HEK293T (cell line): ENCODE measurements around the gene MYO9A.

ENCODE experiments used
- BHLHE40 ChIP-seq: fragments of 450-650 bp; IDR thresholded peaks from 2 replicates; pipeline ENCODE4 v1.6.1; 2016; ENCODE audit warnings: mild to moderate bottlenecking, moderate library complexity, borderline replicate concordance
- CTBP1 ChIP-seq: fragments of 450-650 bp; IDR thresholded peaks from 2 replicates; pipeline ENCODE4 v1.6.1; 2016; ENCODE audit warnings: borderline replicate concordance
- ELF4 ChIP-seq: fragments of 450-650 bp; IDR thresholded peaks from 2 replicates; pipeline ENCODE4 v1.6.1; 2017; ENCODE audit warnings: antibody characterized with exemption
- FOXK2 ChIP-seq: fragments of 450-650 bp; IDR thresholded peaks from 2 replicates; pipeline ENCODE4 v1.6.1; 2016; ENCODE audit warnings: mild to moderate bottlenecking
- HDGF ChIP-seq: fragments of 450-650 bp; IDR thresholded peaks from 2 replicates; pipeline ENCODE4 v1.6.1; 2017; ENCODE audit warnings: antibody characterized with exemption, borderline replicate concordance
- L3MBTL2 ChIP-seq: fragments of 450-650 bp; conservative IDR thresholded peaks from 2 replicates; pipeline ENCODE4 v1.6.1; 2016; ENCODE audit warnings: mild to moderate bottlenecking
- LEF1 ChIP-seq: fragments of 450-650 bp; IDR thresholded peaks from 2 replicates; pipeline ENCODE4 v1.6.1; 2017; ENCODE audit warnings: mild to moderate bottlenecking, borderline replicate concordance
- SP1 ChIP-seq: fragments of 450-650 bp; IDR thresholded peaks from 2 replicates; pipeline ENCODE4 v1.6.1; 2017
- TARDBP ChIP-seq: fragments of 450-650 bp; IDR thresholded peaks from 2 replicates; pipeline ENCODE4 v1.6.1; 2016
- ZNF384 ChIP-seq: fragments of 450-650 bp; IDR thresholded peaks from 2 replicates; pipeline ENCODE4 v1.6.1; 2016

DNA sequence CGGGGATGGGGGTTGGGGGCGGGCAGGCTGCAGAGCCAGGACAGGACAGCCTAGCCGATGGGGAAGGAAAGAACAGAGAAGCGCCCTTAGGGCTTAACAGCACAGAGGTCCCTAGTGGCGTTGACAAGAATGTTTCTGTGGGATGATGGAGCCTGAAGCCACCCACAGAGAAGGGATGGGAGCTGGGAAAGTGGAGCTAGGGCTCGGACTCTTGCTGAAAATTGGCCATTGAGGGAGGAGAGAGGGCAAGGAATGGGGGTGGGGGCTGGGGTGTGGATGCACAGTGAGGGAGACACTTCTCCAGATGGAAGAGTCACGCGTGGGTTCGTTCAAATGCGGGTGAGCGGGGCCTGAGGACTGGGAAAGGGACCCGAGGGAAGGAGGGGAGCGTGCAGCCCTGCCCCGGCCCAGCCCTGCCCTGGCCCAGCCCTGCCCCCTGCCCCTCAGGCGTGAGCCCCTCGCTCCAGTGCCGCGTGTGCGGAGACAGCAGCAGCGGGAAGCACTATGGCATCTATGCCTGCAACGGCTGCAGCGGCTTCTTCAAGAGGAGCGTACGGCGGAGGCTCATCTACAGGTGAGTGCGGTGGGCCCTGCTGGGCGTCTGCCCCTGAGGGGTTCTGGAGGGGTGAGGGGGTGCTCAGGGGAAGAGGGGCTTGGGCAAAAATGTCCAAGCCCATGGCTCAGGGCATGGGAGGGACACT is 306.8 kb downstream of the MYO9A start:
- no peak for TF ChIP-seq CTBP1
- TF ChIP-seq SP1, result no peak
- no peak for TF ChIP-seq HDGF
- no peak for TF ChIP-seq ZNF384
- no peak for TF ChIP-seq FOXK2
- no peak for TF ChIP-seq TARDBP
- TF ChIP-seq L3MBTL2, result no peak
- TF ChIP-seq ELF4, result no peak
- TF ChIP-seq LEF1, result no peak
- TF ChIP-seq BHLHE40, result no peak
